GM18519 (cell line): ENCODE data around the gene SYNRG.
A peak's percentile ranks its signal among the peaks of the same experiment; 100 is the strongest.
"Not testable (repeated sequence)": the region's sequence is repeated elsewhere in the genome, so short reads cannot be mapped to it uniquely, and the experiment has no call there.

Source experiments
- ATAC-seq: cut with Tn5 transposase; IDR thresholded peaks from one replicate; pipeline ENCODE4 v1.9.1; 2021; ENCODE audit warnings: mild to moderate bottlenecking, moderate library complexity; ENCODE audit not compliant: unreplicated experiment, low FRiP score

Gene SYNRG

GRCh38 chr17:37609170-37610040 lies at the start of gene SYNRG:
SYNRG (minus strand) TSS chr17:37609418; CDS start chr17:37609355, 63 bp downstream.
- ATAC-seq = peak; percentile 72

- ATAC-seq = no peak
These were observed 48.0 kb upstream of the SYNRG start for GRCh38 chr17:37657202-37657601.

DNA sequence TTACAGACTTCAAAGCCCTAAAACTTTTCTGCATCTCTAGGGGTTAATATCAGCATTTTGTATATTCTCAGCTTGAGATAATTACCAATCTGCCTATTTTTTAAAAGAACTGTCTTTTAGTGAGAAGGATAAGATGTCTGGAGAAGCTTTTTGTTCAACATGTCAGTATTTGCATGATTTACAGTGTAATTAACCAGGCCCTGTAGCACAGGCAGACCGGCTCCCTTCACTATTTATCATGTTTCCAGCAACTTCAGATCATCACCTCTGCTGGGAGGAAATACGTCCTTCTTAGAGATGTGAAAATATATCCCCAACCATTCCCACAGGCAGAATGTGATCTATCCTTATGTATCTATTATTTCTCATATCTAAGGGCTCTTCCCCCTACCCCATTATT lies 42.6 kb upstream of the SYNRG start:
- ATAC-seq = no peak

- ATAC-seq = no peak
These were observed 41.3 kb upstream of the SYNRG start for GRCh38 chr17:37650419-37651003.

- no peak for ATAC-seq
These were observed 39.3 kb upstream of the SYNRG start for GRCh38 chr17:37648555-37648954.

- ATAC-seq = no peak
These were observed 38.6 kb upstream of the SYNRG start for GRCh38 chr17:37647856-37648255.

DNA sequence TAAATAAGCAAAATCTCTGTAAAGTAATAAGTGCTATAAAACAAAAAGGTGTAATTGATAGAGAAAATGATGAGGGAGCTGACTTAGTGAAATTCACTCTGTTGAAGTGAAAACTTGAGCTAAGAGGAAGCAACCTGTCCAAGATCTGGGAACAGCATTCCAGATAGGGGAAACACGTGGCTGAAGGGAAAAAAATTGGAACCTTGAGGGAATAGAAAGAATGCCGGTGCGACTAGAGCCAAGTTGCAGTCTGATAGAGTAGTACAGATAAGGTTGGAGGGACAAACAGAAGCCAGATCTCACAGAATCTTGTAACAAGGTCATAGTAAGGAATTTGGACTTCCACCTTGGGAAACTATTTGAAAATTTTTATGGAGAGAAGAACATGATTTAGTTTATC lies 34.7 kb upstream of the SYNRG start:
- ATAC-seq = no peak

DNA sequence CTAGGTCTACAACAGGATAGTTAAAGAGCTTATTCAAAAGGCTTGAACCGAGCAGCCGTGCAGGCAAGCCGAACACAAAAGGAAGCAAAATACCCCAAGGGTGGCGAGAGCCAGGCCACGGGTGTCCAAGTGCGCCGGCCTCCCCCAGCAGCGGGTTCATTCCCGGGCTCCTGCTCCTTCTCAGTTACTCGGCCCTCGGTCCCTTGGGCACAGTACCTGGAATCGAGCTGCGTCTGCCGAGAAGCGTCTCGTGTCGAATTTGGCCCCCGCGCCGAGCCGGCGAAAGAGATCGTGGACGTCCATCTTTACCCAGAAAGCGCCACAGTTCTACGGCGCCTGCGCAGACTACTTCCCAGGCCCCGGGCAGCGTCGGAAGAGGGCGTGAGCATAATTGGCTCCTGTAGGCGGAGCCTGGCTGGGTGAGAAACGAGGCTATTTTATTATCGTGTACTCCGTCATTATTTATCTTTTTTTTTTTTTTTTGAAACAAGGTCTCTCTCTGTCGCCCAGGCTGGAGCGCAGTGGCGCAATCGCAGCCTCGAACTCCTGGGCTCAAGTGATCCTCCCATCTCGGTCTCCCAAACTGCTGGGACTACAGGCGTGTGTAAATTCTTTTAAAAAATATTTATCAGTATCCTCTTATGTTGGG lies 34.0 kb upstream of the SYNRG start, which contains the start of gene DDX52:
TSS of gene DDX52 (minus strand) at position 329 of the 649 bp plus-strand sequence. CDS start at position 303, 26 bp downstream.
- ATAC-seq = peak; percentile 49

DNA sequence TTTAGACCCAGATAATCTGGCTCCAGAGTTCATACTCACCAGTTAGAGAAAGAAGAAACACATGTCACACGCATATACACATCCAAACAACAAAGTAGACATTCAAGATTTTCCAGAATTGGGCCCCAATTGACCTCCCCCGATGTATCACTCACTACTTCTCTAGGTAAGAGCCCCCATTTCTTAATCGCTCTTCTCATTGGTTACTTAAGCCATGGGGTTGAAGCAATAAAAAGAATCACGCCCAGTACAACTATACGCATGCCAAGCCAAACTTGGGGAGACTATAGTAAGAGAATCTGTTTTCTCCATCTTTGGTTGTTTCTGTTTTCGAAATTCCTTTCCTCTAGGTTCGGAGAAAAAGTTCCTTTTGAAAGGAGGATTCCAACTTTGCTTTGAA lies 33.5 kb upstream of the SYNRG start:
- ATAC-seq = no peak

DNA sequence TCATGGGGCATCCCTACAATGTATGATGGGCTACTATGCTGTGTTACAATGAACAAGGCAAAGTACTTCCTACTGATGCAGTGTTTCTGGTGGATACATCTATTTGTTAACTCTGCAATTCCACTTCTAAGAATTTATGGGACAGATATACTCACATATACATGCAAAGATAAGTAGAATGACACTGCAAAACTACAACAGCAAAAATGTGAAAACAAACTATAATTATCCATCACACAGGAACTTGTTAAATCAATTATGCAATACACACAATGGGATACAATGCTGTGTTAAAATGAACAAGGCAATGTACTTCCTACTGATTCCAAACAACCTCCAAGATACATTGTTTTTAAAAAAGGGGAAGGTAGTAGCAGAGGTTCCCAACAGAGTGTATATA lies 30.8 kb upstream of the SYNRG start:
- ATAC-seq = no peak

DNA sequence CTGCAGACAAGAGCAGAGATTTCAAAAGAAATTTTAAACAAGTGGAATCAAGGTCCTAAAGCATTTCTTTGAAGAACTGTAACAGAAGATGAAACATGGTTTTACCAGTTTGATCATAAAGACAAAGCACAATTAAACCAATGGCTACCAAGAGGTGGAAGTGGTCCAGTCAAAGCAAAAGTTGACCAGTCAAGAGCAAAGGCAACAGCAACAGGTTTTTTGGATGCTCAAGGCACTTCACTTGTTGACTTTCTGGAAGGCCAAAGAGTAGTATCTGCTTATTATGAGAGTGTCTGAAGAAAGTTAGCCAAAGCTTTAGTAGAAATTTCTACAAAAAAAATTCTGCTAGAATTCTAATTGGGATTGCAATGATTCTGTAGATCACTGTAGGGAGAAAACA lies 28.7 kb upstream of the SYNRG start:
- ATAC-seq = no peak

DNA sequence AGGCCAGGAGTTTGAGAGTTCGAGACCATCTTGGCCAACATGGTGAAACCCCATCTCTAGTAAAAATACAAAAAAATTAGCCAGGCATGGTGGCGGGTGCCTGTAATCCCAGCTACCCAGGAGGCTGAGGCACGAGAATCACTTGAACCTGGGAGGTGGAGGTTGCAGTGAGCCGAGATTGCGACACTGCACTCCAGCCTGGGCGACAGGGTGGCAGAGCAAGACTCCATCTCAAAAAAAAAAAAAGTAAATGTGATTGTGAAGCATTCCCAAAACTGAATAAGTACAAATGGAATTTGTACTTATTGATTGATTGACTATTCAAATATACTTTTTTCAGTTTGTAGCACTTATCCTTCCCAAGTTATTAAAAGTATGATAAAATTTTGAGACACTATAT lies 7.2 kb upstream of the SYNRG start:
- not testable (repeated sequence) for ATAC-seq

DNA sequence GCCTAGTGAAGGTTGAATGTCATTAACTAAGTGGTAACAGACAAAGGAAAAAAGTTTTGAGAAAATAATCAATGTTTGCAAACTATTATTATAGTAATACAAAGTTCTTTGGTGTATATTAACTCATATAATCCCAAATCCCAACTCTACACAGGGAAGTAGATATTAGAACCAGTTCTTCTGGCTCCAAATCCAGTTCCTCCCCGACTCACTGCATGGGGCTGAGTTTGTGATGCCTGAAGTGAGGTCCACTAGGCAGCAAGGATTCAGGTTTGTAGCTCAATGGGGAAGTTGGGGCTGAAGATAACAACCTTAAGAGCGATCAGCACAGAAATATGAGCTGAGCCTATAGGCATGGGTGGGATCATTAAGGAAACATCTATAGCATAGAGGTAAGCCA lies 5.6 kb upstream of the SYNRG start:
- ATAC-seq = no peak

DNA sequence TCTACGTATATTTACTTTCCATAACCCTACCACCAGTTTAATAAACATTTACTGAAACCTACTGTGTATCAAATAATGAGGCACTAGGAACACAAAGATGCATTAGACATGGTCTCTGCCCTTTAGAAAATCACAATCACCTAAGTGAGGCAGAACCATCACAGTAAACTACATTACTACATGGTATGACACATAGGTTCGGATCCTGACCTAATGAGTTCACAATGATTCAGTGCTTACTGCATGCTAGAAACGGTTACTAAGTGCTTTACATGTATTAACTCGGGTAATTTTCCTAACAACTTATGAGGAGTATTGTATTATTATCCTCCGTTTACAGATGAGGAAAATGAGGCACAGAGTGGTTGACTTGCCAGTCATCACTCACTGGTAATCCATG lies 5.2 kb upstream of the SYNRG start:
- no peak for ATAC-seq

DNA sequence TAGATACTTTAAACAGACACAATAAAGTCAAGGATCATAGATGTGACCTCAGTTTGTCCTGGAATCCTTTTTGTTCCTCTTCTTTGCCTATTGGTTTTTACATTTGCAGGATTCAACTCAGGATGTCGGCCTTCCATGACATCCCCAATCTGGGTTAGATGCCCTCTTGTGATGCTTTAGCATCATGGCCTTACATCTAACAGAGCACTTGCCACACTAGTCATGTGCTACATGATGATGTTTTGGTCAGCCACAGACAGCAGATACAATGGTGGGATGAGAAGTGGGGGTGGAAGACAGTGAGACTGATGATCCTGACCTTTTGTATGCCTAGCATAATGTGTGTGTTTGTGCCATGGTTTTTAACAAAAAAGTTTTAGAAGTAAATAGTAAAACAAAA lies 1.8 kb upstream of the SYNRG start:
- no peak for ATAC-seq

GRCh38 chr17:37610041-37610420 lies 813 bp upstream of the SYNRG start:
- ATAC-seq = not testable (repeated sequence)

DNA sequence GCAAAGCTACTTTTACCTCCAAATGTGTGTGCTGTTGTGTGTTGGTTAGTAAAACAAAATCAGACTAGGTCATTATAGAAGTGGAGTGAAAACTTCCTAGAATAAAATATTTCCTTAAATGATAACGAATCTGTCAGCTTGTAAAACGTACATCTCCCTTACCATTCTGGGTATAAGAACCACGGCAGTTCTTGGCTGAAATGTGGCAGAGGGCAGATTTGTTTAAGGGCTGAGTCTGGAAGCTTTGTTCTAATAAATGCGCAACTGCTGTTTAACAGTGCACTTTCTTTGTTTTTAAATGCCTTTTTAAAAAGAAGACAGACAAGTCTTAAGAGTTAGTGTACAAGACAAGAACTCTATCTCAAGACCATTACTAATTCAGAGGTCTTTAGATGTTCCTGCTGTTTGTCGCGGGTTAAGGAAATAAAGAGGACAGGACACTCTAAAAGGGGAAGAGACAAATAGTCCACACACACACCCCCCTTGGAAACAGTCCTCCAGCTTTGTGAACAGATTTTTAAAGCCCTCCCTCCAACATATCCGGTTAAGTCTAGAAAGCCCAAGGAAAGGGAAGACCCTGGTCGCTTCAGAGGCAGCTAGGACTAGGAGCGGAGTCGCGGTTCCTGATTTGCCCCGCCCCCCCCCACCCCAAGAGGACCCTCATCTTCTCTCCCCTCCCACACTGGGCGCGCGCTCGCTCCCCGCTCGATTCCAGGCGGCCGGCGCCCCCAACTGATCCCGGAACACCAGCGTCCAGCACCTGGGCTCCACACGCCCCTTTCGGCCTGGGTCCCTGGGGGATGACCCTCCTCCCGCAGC lies 658 bp downstream of the SYNRG start:
- ATAC-seq = no peak

- ATAC-seq = no peak
These were observed 1.4 kb downstream of the SYNRG start for GRCh38 chr17:37607637-37608331.

- no peak for ATAC-seq
These were observed 3.3 kb downstream of the SYNRG start for GRCh38 chr17:37605813-37606505.
